Measurements from ENCODE around the gene ZDHHC16. TPM values are rescaled to one million over a fixed set of nuclear protein-coding genes. Genes with fewer than 3 reads are reported as not detected.

ZDHHC16 gene
- total RNA-seq, 5 donors from 2014 or later (not counting 1 experiment from before 2014, with no cell fraction given), result 16.1 to 38.8 (median 36.2) TPM

DNA sequence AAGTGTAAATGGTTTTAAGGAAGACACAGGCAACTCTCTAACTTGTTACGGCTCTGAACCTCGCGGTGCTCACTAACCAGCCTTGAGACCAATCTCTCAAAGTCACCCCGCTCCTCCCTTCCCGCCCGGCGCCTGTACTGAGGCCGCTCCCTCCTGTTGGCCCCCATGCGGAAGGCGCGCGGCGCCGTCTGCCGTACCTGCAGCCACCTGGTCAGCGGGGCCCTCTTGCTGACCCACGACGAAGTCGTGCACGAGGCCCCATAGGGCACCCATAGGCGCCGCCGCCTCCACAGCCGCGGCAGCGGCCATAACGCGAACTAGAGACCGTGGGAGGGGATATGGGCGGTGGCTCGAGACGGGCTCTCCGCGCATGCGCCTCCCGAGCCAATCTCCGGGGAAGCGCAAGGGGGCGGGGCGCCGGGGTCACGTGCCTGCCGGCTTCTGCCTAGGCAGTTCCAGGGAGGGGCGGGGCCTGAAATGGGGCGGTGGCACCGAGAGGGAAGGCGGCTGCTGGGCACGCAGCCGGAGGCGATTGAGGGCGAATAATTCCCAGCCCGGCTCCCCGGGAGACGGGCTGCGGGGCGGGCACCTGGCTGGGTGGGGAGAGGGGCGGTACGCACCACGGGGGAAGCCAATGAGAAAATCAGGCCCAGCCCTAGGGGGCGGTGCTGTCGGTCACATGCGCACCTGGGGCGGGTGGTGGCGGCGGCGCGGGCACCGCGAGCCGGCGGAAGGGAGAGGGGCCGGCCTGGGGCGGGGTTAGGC is 52.3 kb downstream of the ZDHHC16 start, which contains the start of gene MMS19:
Gene MMS19, minus strand, starts transcription at position 347 of the 765 bp plus-strand sequence. Its CDS starts 38 bp downstream, at position 309.
- peak; percentile 86 to 91 (median 90) for ATAC-seq (replicated peaks in 1 of 4)
- WGBS (ENCODE audit: insufficient coverage), result under 1% methylated on average over 69 of the region's 73 CpGs
- Histone ChIP-seq H3K27me3 (replicated peaks in 1 of 2; ENCODE audit: control insufficient read depth in 2 of 2, extremely low read depth in 1 of 2, insufficient read depth in 2 of 2, low read length in 1 of 2) (peaks cover 0 to 27% of the 10 kb centered on the region in 2 experiments), H3K36me3 (ENCODE audit: control insufficient read depth in 2 of 2, extremely low read depth in 1 of 2, insufficient read depth in 1 of 2, low read length in 1 of 2) (peaks cover 0 to 3% of the 10 kb centered on the region in 2 donors), H3K9me3 (no peaks in the 10 kb centered on the region), H3K4me3 (ENCODE audit: control insufficient read depth in 1 of 2, extremely low read depth in 1 of 2, low read length in 1 of 2) (peak within 1 kb of the TSS; percentile 84 to 93), H3K27ac (ENCODE audit: low read length) (peak within 1 kb of the TSS; percentile 80), H3K4me1 (ENCODE audit: control insufficient read depth in 1 of 2, extremely low read depth in 1 of 2, insufficient read depth in 2 of 2, low read length in 2 of 2) (peaks cover 21 to 35% of the 10 kb centered on the region in 2 experiments)
- H3K27me3 Mint-ChIP-seq, result peaks cover 20 to 28% of the 10 kb centered on the region in 2 donors
- H3K4me3 Mint-ChIP-seq, result peak within 1 kb of the TSS; percentile 96 to 99 (median 97)
- H3K9me3 Mint-ChIP-seq, result no peaks in the 10 kb centered on the region
- peaks cover 8% of the 10 kb centered on the region for H3K36me3 Mint-ChIP-seq
- peaks cover 53 to 60% (median 58%) of the 10 kb centered on the region in 3 donors for H3K4me1 Mint-ChIP-seq
- ChIA-PET CTCF (no interaction called here), POLR2A (no interaction called here)
- H3K27ac Mint-ChIP-seq, result peak within 1 kb of the TSS; percentile 96 to 98
- DNase-seq, result peak; percentile 96 to 100 (median 99)

GRCh38 chr10:97498841-97499560 is 53.0 kb downstream of the ZDHHC16 start, which contains the start of gene UBTD1:
TSS of gene UBTD1 (plus strand) at chr10:97498924. CDS start at chr10:97499204, 280 bp downstream.
- H3K9me3 ChIP-seq, result no peaks in the 10 kb centered on the region
- WGBS (ENCODE audit: insufficient coverage), result under 1% methylated on average over 64 of the region's 66 CpGs
- peak within 1 kb of the TSS; percentile 96 to 98 for H3K27ac Mint-ChIP-seq
- POLR2A ChIA-PET, result interaction anchor here in 1 of 2 donors (0.6 kb wide), 1 partner anchor 166 kb away, joined by 4 read pairs; no protein-coding TSS in a partner anchor
- peaks cover 22 to 31% of the 10 kb centered on the region in 2 donors for H3K27me3 Mint-ChIP-seq
- H3K4me1 ChIP-seq (ENCODE audit: control insufficient read depth in 1 of 2, extremely low read depth in 1 of 2, insufficient read depth in 2 of 2, low read length in 2 of 2), result peaks cover 21 to 35% of the 10 kb centered on the region in 2 experiments
- H3K27ac ChIP-seq (ENCODE audit: low read length), result peak within 1 kb of the TSS; percentile 80
- H3K36me3 Mint-ChIP-seq, result peaks cover 5% of the 10 kb centered on the region
- no peaks in the 10 kb centered on the region for H3K36me3 ChIP-seq (ENCODE audit: control insufficient read depth in 2 of 2, extremely low read depth in 1 of 2, insufficient read depth in 1 of 2, low read length in 1 of 2)
- peak within 1 kb of the TSS; percentile 96 to 99 (median 97) for H3K4me3 Mint-ChIP-seq
- DNase-seq, result peak in 19 of 35 experiments; percentile 2 to 51 (median 20)
- H3K27me3 ChIP-seq (replicated peaks in 1 of 2; ENCODE audit: control insufficient read depth in 2 of 2, extremely low read depth in 1 of 2, insufficient read depth in 2 of 2, low read length in 1 of 2), result peaks cover 0 to 33% of the 10 kb centered on the region in 2 experiments
- H3K4me3 ChIP-seq (ENCODE audit: control insufficient read depth in 1 of 2, extremely low read depth in 1 of 2, low read length in 1 of 2), result peak within 1 kb of the TSS; percentile 84 to 93
- peaks cover 52 to 57% (median 56%) of the 10 kb centered on the region in 3 donors for H3K4me1 Mint-ChIP-seq
- ATAC-seq (replicated peaks in 1 of 4), result peak in 3 of 4 experiments; percentile 1 to 2 (median 2)
- CTCF ChIA-PET, result no interaction called here
- H3K9me3 Mint-ChIP-seq, result no peaks in the 10 kb centered on the region

DNA sequence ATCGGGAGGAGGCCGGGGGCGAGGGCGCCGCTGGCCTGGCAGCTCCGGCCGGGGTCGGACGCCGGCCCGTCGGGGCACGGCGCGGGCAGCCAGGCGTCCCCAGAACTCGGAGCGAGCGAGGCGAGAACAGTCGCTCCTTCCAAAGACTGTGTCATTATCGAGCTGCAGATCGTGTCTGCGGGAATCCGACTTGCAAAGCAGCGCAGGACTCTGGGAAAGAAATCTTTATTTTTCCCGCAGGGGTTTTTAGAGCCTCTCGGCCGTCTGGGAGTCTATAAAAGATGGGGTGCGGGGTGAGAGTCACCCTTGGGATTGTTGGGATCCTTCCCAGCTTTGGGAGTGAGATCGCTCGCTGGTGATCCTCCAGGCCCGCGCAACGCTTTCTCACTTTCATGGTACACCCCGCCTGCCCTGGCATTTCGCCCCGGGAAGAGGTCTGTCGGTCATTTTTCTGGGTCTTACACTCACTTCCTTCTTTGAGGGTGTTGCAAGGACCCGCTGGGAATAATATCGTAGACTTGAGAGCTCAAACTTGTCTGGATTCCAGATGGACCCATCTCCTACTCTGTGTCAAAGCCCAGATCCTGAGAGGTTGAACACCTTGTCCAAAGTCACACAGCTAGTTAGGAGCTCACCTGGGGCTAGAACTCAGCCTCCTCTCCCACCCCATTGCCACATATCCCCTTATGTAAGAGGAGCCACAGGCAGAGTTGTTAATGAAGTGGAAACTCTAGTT is 53.8 kb downstream of the ZDHHC16 start:
- peaks cover 15 to 34% of the 10 kb centered on the region in 2 experiments for H3K4me1 ChIP-seq (ENCODE audit: control insufficient read depth in 1 of 2, extremely low read depth in 1 of 2, insufficient read depth in 2 of 2, low read length in 2 of 2)
- ChIA-PET POLR2A (interaction anchor here in 1 of 2 donors (0.6 kb wide), 1 partner anchor 166 kb away, joined by 4 read pairs; no protein-coding TSS in a partner anchor), CTCF (interaction anchor here in 1 of 2 donors (0.5 kb wide), 1 partner anchor 215 kb away, joined by 3 read pairs; no protein-coding TSS in a partner anchor)
- Mint-ChIP-seq H3K27ac (peak overlapping the region in 1 of 2 donors; percentile 28), H3K27me3 (peaks cover 22 to 31% of the 10 kb centered on the region in 2 donors), H3K9me3 (no peaks in the 10 kb centered on the region), H3K4me3 (peak overlapping the region; percentile 61 to 96 (median 69)), H3K4me1 (peaks cover 44 to 50% (median 49%) of the 10 kb centered on the region in 3 donors), H3K36me3 (peaks cover 2% of the 10 kb centered on the region)
- H3K27me3 ChIP-seq (replicated peaks in 1 of 2; ENCODE audit: control insufficient read depth in 2 of 2, extremely low read depth in 1 of 2, insufficient read depth in 2 of 2, low read length in 1 of 2), result peaks cover 0 to 33% of the 10 kb centered on the region in 2 experiments
- no peak overlapping the region for H3K27ac ChIP-seq (ENCODE audit: low read length)
- 14% methylated on average over 40 of the region's 41 CpGs for WGBS (ENCODE audit: insufficient coverage)
- peak overlapping the region; percentile 73 to 93 for H3K4me3 ChIP-seq (ENCODE audit: control insufficient read depth in 1 of 2, extremely low read depth in 1 of 2, low read length in 1 of 2)
- DNase-seq (peak in 9 of 35 experiments; percentile 2 to 27 (median 11)), ATAC-seq (replicated peaks in 1 of 4) (no peak)
- no peaks in the 10 kb centered on the region for H3K36me3 ChIP-seq (ENCODE audit: control insufficient read depth in 2 of 2, extremely low read depth in 1 of 2, insufficient read depth in 1 of 2, low read length in 1 of 2)
- no peaks in the 10 kb centered on the region for H3K9me3 ChIP-seq

- no peak overlapping the region for H3K27ac ChIP-seq (ENCODE audit: low read length)
- CTCF ChIA-PET, result interaction anchor here (0.5 to 0.7 kb wide), 3 partner anchors 215 to 226 kb away, joined by 3 read pairs; no protein-coding TSS in a partner anchor
- H3K9me3 ChIP-seq, result no peaks in the 10 kb centered on the region
- Mint-ChIP-seq H3K4me3 (peak overlapping the region; percentile 61 to 96 (median 69)), H3K36me3 (no peaks in the 10 kb centered on the region), H3K4me1 (peaks cover 39 to 45% (median 44%) of the 10 kb centered on the region in 3 donors), H3K9me3 (no peaks in the 10 kb centered on the region), H3K27ac (peak overlapping the region in 1 of 2 donors; percentile 11), H3K27me3 (peaks cover 22 to 31% of the 10 kb centered on the region in 2 donors)
- peaks cover 0 to 33% of the 10 kb centered on the region in 2 experiments for H3K27me3 ChIP-seq (replicated peaks in 1 of 2; ENCODE audit: control insufficient read depth in 2 of 2, extremely low read depth in 1 of 2, insufficient read depth in 2 of 2, low read length in 1 of 2)
- H3K36me3 ChIP-seq (ENCODE audit: control insufficient read depth in 2 of 2, extremely low read depth in 1 of 2, insufficient read depth in 1 of 2, low read length in 1 of 2), result no peaks in the 10 kb centered on the region
- H3K4me1 ChIP-seq (ENCODE audit: control insufficient read depth in 1 of 2, extremely low read depth in 1 of 2, insufficient read depth in 2 of 2, low read length in 2 of 2), result peaks cover 13 to 29% of the 10 kb centered on the region in 2 experiments
- no peak overlapping the region for H3K4me3 ChIP-seq (ENCODE audit: control insufficient read depth in 1 of 2, extremely low read depth in 1 of 2, low read length in 1 of 2)
- peak in 1 of 35 experiments; percentile 6 for DNase-seq
- 70% methylated on average over 2 of the region's 2 CpGs for WGBS (ENCODE audit: insufficient coverage)
- no peak for ATAC-seq (replicated peaks in 1 of 4)
- POLR2A ChIA-PET, result no interaction called here
Measured at GRCh38 chr10:97500297-97500575, 54.3 kb downstream of the ZDHHC16 start.

DNA sequence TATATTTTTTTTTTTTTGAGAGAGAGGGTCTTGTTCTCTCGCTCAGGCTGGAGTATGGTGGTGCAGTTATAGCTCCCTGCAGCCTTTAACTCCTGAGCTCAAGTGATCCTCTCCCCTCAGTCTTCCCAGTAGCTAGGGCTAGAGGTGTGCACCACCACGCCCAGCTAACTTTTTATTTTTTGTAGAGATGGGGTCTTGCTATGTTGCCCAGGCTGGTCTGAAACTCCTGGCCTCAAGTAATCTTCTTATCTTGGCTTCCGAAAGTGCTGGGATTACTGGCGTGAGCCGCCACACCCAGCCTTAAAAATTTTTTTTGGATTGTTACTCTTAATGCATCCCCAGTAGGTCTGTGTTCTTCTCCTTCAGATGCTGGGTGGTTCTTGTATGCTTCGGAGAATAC is 56.9 kb downstream of the ZDHHC16 start:
- CTCF ChIA-PET, result no interaction called here

More for the DNA sequence above, 56.9 kb downstream of the ZDHHC16 start:
- POLR2A ChIA-PET, result no interaction called here
- no peak for ATAC-seq (replicated peaks in 1 of 4)
- Histone ChIP-seq H3K27ac (ENCODE audit: low read length) (no peak overlapping the region), H3K4me3 (ENCODE audit: control insufficient read depth in 1 of 2, extremely low read depth in 1 of 2, low read length in 1 of 2) (no peak overlapping the region), H3K4me1 (ENCODE audit: control insufficient read depth in 1 of 2, extremely low read depth in 1 of 2, insufficient read depth in 2 of 2, low read length in 2 of 2) (peaks cover 0 to 11% of the 10 kb centered on the region in 2 experiments), H3K27me3 (replicated peaks in 1 of 2; ENCODE audit: control insufficient read depth in 2 of 2, extremely low read depth in 1 of 2, insufficient read depth in 2 of 2, low read length in 1 of 2) (peaks cover 0 to 37% of the 10 kb centered on the region in 2 experiments), H3K36me3 (ENCODE audit: control insufficient read depth in 2 of 2, extremely low read depth in 1 of 2, insufficient read depth in 1 of 2, low read length in 1 of 2) (no peaks in the 10 kb centered on the region), H3K9me3 (no peaks in the 10 kb centered on the region)
- WGBS (ENCODE audit: insufficient coverage), result 80% methylated on average over 1 of the region's 6 CpGs
- H3K36me3 Mint-ChIP-seq, result no peaks in the 10 kb centered on the region
- H3K27me3 Mint-ChIP-seq, result peaks cover 22 to 35% of the 10 kb centered on the region in 2 donors
- H3K4me3 Mint-ChIP-seq, result no peak overlapping the region
- no peak overlapping the region for H3K27ac Mint-ChIP-seq
- no peak for DNase-seq
- peaks cover 15 to 19% (median 19%) of the 10 kb centered on the region in 3 donors for H3K4me1 Mint-ChIP-seq
- no peaks in the 10 kb centered on the region for H3K9me3 Mint-ChIP-seq

Measured in T-cell (primary cell).